HL-60/S4 treated with retinoic acid at 250 ng/mL for 4 days and 3 days (cell line): ENCODE measurements around the gene KLRG1.

ENCODE experiments used
- in situ Hi-C: fragments of 300-500 bp; cut with MboI; formaldehyde crosslinking; loops from 2 replicates; pipeline ENCODE4 v1.7.0; 2022; ENCODE audit warnings: low sequenced_read_pairs

The KLRG1 gene

GRCh38 chr12:8985213-8985754 lies 4.1 kb upstream of the KLRG1 start:
- in situ Hi-C loops, result no loop called here

GRCh38 chr12:8987163-8987562 lies 2.2 kb upstream of the KLRG1 start:
- in situ Hi-C loops, result no loop called here

- in situ Hi-C loops, result no loop called here
Measured at GRCh38 chr12:8987685-8988084, 1.7 kb upstream of the KLRG1 start.

DNA sequence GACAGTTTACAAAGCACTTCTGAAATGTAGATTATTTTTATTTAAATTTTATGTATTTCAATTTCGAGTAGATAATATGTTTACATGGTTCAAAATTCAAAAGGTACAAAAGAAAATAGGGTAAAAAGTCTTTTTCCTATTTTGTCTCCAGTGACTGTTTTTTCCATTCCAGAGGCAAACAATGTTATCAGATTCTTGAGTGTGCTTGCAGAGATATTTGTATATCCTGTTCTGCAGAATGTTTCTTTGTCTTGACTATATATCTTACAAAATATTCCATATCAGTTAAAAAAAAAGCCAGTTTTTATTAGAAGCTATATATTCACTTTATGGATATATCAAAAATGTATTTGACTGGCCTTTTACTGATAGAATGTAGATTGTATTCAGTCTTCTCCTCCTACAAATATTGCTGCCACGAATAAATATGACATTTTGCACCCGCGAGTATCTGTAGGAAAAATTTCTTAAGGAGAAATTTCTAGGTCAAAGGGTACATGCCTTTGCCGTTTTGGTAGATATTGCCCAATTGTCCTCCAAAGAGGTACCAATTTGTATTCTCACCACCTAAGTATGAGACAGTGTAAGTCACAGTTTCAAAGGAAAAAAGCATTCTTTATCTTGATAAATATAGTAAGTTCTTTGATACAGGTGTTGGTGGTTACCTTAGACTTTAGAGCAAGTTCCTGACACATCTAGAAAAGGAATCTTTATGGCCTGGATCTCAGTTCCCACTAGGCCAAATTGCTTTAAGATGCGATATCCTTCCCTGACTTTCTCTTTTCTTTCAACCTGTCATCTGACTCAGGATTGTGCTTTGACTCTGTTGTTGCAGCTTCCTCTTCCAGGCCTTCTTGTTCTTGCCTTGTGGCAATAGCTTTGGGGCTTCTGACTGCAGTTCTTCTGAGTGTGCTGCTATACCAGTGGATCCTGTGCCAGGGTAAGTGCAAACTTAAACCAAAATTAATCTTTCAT lies 2.3 kb downstream of the KLRG1 start:
- in situ Hi-C loops, result no loop called here

- in situ Hi-C loops, result no loop called here
Measured at GRCh38 chr12:8993827-8994226, 4.5 kb downstream of the KLRG1 start.

- in situ Hi-C loops, result no loop called here
Measured at GRCh38 chr12:8995021-8995775, 5.9 kb downstream of the KLRG1 start.

DNA sequence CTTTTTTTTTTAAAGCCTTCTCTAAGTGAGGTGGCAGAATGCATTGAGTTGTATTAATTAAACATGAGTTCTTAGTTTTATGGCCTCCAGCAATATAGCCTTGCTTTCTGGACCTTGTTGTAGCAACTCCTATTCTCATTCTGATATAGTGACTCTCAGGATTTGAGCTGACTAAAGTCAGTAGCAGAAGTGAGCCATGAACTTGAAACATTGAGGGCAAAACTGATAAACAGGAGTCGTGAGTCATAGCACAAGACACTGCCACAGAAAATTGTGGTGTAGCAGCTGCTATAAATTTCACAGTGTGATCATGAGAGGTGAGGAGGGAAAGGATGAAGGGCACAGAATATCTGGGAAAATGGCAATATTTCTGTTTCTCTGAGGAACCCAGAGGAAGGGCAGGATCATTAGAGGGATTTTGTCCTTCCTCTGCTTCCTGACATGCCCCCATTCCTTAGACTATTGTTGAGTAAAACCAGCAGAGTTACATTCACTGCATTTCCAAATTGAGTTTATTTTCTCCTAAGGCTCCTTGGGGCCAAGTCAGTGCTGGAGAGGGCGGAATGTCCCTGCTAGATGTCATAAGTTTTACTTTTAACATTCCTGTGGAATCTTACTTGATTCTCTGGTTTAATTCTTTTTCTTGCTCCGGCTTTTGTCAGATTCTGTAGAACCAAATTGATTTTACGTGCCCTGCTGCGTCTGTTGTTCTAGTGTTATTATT lies 7.5 kb downstream of the KLRG1 start:
- in situ Hi-C loops, result no loop called here

DNA sequence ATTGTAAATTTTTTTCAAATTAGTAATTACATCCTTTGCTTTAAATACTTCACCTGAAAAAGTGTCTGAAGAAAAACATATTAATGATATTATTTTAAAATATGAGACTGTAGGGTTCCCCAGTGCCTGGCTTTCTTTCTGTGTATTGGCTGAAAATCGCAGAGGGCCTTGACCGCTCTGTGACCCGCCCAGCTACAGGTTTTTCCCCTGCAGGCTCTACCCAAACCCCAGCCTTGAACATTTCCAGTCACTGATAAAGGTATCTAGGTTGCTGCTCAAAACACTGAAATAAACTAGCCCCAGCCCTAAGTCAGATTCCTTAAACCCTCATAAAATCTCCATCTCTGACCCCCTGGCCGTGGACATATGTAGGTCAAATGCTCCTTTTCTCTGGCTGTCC lies 11.9 kb downstream of the KLRG1 start:
- in situ Hi-C loops, result no loop called here

- in situ Hi-C loops, result no loop called here
Measured at GRCh38 chr12:9002335-9002734, 13.0 kb downstream of the KLRG1 start.

GRCh38 chr12:9022592-9022991 lies 33.2 kb downstream of the KLRG1 start:
- in situ Hi-C loops, result no loop called here

- in situ Hi-C loops, result no loop called here
Measured at GRCh38 chr12:9024512-9024911, 35.2 kb downstream of the KLRG1 start.

DNA sequence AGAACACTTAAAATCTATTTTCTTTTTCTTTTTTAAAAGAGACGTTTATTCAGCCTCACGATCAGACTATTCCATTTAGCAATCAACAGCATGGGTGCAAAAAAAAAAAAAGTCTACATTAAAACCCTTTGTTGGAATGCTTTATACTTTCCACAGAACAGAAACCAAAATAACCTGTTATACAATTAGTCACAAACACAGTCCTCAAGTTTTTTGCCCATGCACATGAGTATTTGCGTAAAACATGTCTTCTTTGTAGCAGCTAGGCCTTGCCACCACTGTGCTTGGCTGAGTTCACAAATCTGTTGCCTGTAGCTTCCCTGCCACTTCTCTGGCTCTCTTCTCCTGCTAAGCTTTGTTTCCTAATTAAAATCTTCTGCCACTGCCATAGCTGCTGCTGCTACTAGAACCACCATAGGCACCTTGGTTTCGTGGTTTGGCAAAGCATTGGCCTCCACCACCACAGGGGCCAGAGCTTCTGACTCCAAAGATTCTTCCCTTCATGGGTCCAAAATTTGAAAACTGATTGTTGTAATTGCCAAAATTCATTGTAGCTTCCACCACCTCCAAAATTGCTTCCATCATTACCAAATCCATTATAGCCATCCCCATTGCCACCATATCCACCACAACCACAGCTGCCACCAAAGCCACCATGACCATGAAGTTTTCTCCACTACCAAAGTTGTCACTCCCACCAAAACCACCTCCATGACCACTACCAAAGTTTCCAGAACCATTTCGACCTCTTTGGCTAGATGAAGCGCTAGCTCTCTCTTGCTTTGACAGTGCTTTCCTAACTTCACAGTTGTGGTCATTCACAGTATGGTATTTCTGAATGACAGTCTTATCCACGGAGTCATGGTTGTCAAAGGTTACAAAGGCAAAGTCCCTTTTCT lies 38.1 kb downstream of the KLRG1 start:
- in situ Hi-C loops, result no loop called here

DNA sequence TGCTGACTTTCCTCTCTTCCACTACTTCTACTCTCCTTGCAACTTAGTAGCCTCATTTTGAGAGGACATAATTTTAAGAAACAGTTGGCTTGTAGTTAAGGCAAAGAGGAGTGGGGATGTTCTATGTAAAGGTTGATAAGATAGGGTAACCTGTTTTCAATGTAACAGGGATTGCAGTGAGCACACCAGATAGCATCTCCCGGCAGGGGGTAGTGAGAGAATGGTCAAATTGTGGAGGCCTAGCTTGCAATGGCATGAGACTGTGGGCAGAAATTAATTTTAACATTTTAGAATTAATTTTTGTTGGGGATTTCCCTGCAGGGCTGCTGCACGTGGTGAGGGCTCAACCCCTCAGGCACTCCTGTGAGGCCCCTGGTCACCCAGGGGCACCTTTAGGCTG lies 41.4 kb downstream of the KLRG1 start:
- in situ Hi-C loops, result no loop called here

DNA sequence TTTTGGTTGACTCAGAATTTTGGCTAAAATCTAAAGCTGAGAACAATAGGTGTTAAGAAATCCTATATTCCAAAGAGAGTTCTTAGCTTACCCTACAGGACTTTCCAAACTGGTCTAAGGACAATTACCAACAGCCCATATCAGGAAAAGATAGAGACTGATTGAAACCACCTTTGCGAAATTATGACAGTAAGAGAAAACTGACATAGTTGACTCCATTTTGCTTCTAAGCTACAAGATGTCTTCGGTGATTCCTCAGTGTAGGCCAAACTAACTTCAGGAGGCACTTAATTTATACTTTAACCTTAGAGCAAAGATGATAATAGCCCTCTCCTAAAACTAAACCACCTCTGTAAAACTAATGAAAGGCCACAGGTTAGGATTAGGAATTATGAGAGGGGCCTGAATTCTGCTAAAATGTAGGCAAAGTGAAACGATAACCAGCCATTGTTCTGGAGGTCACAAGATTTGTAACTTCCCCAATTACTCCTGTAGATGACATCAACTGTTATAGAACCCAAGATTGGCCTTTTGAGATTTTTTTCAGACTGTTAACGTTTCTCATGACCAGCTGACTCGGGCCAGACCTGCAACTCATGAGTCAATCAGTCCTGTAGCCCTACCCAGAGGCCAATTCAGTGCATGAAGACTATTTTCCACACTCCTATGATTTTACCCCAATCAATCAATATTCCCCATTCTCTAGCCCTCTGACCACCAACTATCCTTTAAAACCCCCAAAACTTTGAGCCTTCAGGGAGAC lies 43.0 kb downstream of the KLRG1 start:
- in situ Hi-C loops, result no loop called here

GRCh38 chr12:9033265-9033887 lies 44.0 kb downstream of the KLRG1 start:
- in situ Hi-C loops, result no loop called here

DNA sequence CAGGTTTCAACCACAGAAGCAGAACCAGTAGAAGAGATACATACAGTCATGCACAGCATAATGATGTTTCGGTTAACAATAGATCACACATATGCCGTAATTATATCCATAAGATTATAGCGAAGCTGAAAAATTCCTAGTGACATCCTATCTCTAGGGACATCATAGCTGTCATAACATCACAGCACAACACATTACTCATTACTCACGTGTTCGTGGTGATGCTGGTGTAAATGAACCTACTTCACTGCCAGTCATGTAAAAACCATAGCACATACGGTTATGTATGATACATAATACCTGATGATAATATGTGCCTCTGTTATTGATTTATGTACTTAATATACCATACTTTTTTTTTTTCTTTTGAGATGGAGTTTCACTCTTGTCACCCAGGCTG lies 44.7 kb downstream of the KLRG1 start:
- in situ Hi-C loops, result no loop called here

GRCh38 chr12:9036227-9036626 lies 46.9 kb downstream of the KLRG1 start:
- in situ Hi-C loops, result no loop called here

GRCh38 chr12:9037431-9037830 lies 48.1 kb downstream of the KLRG1 start:
- in situ Hi-C loops, result no loop called here
